ENCODE data around the gene MSANTD1.

- TF ChIP-seq, protein P1, sequence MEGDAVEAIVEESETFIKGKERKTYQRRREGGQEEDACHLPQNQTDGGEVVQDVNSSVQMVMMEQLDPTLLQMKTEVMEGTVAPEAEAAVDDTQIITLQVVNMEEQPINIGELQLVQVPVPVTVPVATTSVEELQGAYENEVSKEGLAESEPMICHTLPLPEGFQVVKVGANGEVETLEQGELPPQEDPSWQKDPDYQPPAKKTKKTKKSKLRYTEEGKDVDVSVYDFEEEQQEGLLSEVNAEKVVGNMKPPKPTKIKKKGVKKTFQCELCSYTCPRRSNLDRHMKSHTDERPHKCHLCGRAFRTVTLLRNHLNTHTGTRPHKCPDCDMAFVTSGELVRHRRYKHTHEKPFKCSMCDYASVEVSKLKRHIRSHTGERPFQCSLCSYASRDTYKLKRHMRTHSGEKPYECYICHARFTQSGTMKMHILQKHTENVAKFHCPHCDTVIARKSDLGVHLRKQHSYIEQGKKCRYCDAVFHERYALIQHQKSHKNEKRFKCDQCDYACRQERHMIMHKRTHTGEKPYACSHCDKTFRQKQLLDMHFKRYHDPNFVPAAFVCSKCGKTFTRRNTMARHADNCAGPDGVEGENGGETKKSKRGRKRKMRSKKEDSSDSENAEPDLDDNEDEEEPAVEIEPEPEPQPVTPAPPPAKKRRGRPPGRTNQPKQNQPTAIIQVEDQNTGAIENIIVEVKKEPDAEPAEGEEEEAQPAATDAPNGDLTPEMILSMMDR (IDR thresholded peaks at IDR 0.05; ENCODE audit: low read depth, low read length) = no peak
- TF ChIP-seq EZH2phosphoT487 (IDR thresholded peaks at IDR 0.05; ENCODE audit: low read depth) = no peak
These were observed 45.7 kb downstream of the MSANTD1 start for GRCh38 chr4:3294401-3295241.
